HEK293 (cell line): ENCODE results near the gene THSD4.

Experiments
- YY1 ChIP-seq: fragments of 450-650 bp; formaldehyde crosslinking; IDR thresholded peaks from 2 replicates; pipeline ENCODE4 v1.5.1; 2018; ENCODE audit warnings: missing biosample characterization, missing genetic modification characterization
- ZBTB49 ChIP-seq: fragments of 450-650 bp; formaldehyde crosslinking; IDR thresholded peaks from 2 replicates; pipeline ENCODE4 v1.5.1; 2016; ENCODE audit warnings: missing biosample characterization, missing genetic modification characterization, low read depth
- ZNF140 ChIP-seq: fragments of 450-650 bp; formaldehyde crosslinking; IDR thresholded peaks from 2 replicates; pipeline ENCODE4 v1.5.1; 2016; ENCODE audit warnings: missing biosample characterization, missing genetic modification characterization
- ZNF24 ChIP-seq: fragments of 450-650 bp; formaldehyde crosslinking; IDR thresholded peaks from 2 replicates; pipeline ENCODE4 v1.5.1; 2016; ENCODE audit warnings: missing biosample characterization, missing genetic modification characterization
- ZNF548 ChIP-seq: fragments of 450-650 bp; formaldehyde crosslinking; IDR thresholded peaks from 2 replicates; pipeline ENCODE4 v1.5.1; 2016; ENCODE audit warnings: missing biosample characterization, missing genetic modification characterization
- ZNF776 ChIP-seq: fragments of 450-650 bp; formaldehyde crosslinking; IDR thresholded peaks from 2 replicates; pipeline ENCODE4 v1.5.0; 2017; ENCODE audit warnings: missing biosample characterization, missing genetic modification characterization, borderline replicate concordance
- ZNF830 ChIP-seq: fragments of 450-650 bp; IDR thresholded peaks from 2 replicates; pipeline ENCODE4 v1.5.0; 2018; ENCODE audit warnings: missing biosample characterization, missing genetic modification characterization, low read depth, mild to moderate bottlenecking, moderate library complexity
- ZSCAN18 ChIP-seq: fragments of 450-650 bp; formaldehyde crosslinking; IDR thresholded peaks from 2 replicates; pipeline ENCODE4 v1.5.1; 2016; ENCODE audit warnings: missing biosample characterization, missing genetic modification characterization
- TF ChIP-seq, protein P1 (sequence below): fragments of 450-650 bp; formaldehyde crosslinking; IDR thresholded peaks from 2 replicates; pipeline ENCODE4 v1.5.1; 2016; ENCODE audit warnings: missing biosample characterization, missing genetic modification characterization
- TF ChIP-seq, protein P2 (sequence below): fragments of 450-650 bp; formaldehyde crosslinking; IDR thresholded peaks from 2 replicates; pipeline ENCODE4 v1.5.1; 2016; ENCODE audit warnings: missing biosample characterization, missing genetic modification characterization

- TF ChIP-seq ZNF24 (no peak), ZSCAN18 (tag by site-specific recombination) (no peak), YY1 (tag by site-specific recombination) (no peak), ZNF776 (tag by site-specific recombination) (no peak), ZNF548 (tag by site-specific recombination) (no peak), ZBTB49 (tag by site-specific recombination) (no peak), ZNF140 (tag by site-specific recombination) (no peak), ZNF830 (no peak)
- TF ChIP-seq, protein P1, sequence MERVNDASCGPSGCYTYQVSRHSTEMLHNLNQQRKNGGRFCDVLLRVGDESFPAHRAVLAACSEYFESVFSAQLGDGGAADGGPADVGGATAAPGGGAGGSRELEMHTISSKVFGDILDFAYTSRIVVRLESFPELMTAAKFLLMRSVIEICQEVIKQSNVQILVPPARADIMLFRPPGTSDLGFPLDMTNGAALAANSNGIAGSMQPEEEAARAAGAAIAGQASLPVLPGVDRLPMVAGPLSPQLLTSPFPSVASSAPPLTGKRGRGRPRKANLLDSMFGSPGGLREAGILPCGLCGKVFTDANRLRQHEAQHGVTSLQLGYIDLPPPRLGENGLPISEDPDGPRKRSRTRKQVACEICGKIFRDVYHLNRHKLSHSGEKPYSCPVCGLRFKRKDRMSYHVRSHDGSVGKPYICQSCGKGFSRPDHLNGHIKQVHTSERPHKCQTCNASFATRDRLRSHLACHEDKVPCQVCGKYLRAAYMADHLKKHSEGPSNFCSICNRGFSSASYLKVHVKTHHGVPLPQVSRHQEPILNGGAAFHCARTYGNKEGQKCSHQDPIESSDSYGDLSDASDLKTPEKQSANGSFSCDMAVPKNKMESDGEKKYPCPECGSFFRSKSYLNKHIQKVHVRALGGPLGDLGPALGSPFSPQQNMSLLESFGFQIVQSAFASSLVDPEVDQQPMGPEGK (tag by site-specific recombination) = no peak
- TF ChIP-seq, protein P2, sequence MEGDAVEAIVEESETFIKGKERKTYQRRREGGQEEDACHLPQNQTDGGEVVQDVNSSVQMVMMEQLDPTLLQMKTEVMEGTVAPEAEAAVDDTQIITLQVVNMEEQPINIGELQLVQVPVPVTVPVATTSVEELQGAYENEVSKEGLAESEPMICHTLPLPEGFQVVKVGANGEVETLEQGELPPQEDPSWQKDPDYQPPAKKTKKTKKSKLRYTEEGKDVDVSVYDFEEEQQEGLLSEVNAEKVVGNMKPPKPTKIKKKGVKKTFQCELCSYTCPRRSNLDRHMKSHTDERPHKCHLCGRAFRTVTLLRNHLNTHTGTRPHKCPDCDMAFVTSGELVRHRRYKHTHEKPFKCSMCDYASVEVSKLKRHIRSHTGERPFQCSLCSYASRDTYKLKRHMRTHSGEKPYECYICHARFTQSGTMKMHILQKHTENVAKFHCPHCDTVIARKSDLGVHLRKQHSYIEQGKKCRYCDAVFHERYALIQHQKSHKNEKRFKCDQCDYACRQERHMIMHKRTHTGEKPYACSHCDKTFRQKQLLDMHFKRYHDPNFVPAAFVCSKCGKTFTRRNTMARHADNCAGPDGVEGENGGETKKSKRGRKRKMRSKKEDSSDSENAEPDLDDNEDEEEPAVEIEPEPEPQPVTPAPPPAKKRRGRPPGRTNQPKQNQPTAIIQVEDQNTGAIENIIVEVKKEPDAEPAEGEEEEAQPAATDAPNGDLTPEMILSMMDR (tag by site-specific recombination) = no peak
Measured at GRCh38 chr15:71444032-71444810, 328.9 kb downstream of the THSD4 start.
